Measurements from ENCODE around the gene GDPD5. TPM values are rescaled to one million over a fixed set of nuclear protein-coding genes. Genes with fewer than 3 reads are reported as not detected.

Gene GDPD5
- polyA plus RNA-seq, 2 of the 4 experiments (the other 2 are of a cell fraction) = 3.9 to 5.9 TPM

- H3K4me3 ChIP-seq = no peak overlapping the region
- no peak overlapping the region for H3K27ac ChIP-seq
- no peak for DNase-seq (ENCODE audit: low read depth in 1 of 2, low spot score in 1 of 2)
- peaks cover 14% of the 10 kb centered on the region; the same call in 1 of the 3 replicates for H3K4me1 ChIP-seq
- ChIA-PET POLR2A (no interaction called here), CTCF (interaction anchor here (1.0 to 5.3 kb wide), 4 partner anchors 12 to 69 kb away, joined by 3 to 50 read pairs (median 3); no protein-coding TSS in a partner anchor)
- 89% methylated on average over 13 of the region's 14 CpGs for WGBS (ENCODE audit: missing lambda C conversion rate)
- peak in 1 of 2 experiments; percentile 30; a peak in 3 of 6 replicates for ATAC-seq
- TF ChIP-seq, protein P1, sequence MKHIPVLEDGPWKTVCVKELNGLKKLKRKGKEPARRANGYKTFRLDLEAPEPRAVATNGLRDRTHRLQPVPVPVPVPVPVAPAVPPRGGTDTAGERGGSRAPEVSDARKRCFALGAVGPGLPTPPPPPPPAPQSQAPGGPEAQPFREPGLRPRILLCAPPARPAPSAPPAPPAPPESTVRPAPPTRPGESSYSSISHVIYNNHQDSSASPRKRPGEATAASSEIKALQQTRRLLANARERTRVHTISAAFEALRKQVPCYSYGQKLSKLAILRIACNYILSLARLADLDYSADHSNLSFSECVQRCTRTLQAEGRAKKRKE (CRISPR knock-in tag; IDR thresholded peaks at IDR 0.05; ENCODE audit: low read depth) = no peak
- TF ChIP-seq CHD2 (IDR thresholded peaks at IDR 0.05; ENCODE audit: low read length, partially characterized antibody) = no peak
- no peak for TF ChIP-seq ZC3H11A (IDR thresholded peaks at IDR 0.05)
- H3K9me3 ChIP-seq = no peaks in the 10 kb centered on the region
- FAIRE-seq = no peak
- no peak overlapping the region for H3K4me2 ChIP-seq
Measured at GRCh38 chr11:75456596-75457183, 69.1 kb downstream of the GDPD5 start.

DNA sequence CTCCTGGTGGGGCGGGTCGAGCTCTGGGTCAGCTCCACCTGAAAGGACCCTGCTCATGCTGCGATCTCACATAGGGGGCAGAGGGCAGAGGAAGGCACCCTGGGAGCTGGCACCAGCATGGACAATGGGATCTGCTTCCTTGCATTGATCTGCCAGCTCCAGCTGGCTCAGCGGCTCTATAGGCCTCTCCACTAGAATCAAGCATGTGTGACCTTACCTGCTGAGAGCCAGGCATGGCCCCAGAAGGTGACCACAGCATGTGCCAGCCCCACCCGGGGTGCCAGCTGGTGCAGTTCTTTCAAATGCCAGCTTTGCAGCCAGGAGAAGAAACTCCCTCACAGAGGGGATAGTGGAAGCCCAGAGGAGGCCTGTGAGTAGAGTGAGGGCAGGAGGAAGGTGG is 70.8 kb downstream of the GDPD5 start:
- Histone ChIP-seq H3K4me3 (no peak overlapping the region), H3K9me3 (no peaks in the 10 kb centered on the region), H3K4me2 (no peak overlapping the region), H3K4me1 (peaks cover 14% of the 10 kb centered on the region; the same call in 1 of the 3 replicates), H3K27ac (no peak overlapping the region)
- DNase-seq (ENCODE audit: low read depth in 1 of 2, low spot score in 1 of 2) (no peak), ATAC-seq (no peak), FAIRE-seq (no peak)
- ChIA-PET POLR2A (no interaction called here), CTCF (interaction anchor here (0.6 to 5.3 kb wide), 15 partner anchors 8 to 78 kb away, joined by 3 to 50 read pairs (median 4); partner anchors contain the start of genes GDPD5 and KLHL35)
- TF ChIP-seq SMC3 (IDR thresholded peaks at IDR 0.05) = no peak
- TF ChIP-seq EP300 (IDR thresholded peaks at IDR 0.05) = no peak
- TF ChIP-seq KDM1A (IDR thresholded peaks at IDR 0.05; ENCODE audit: low read depth) = no peak
- no peak for TF ChIP-seq CBX8 (IDR thresholded peaks at IDR 0.05)
- TF ChIP-seq EHMT2 (IDR thresholded peaks at IDR 0.05; ENCODE audit: low read depth) = no peak
- no peak for TF ChIP-seq JUNB (IDR thresholded peaks at IDR 0.05)
- TF ChIP-seq HEYL (CRISPR knock-in tag; IDR thresholded peaks at IDR 0.05) = no peak
- no peak for TF ChIP-seq TP53 (CRISPR knock-in tag; IDR thresholded peaks at IDR 0.05)
- TF ChIP-seq ESRRA (IDR thresholded peaks at IDR 0.05; ENCODE audit: borderline replicate concordance, low read length) = no peak
- TF ChIP-seq, protein P2, sequence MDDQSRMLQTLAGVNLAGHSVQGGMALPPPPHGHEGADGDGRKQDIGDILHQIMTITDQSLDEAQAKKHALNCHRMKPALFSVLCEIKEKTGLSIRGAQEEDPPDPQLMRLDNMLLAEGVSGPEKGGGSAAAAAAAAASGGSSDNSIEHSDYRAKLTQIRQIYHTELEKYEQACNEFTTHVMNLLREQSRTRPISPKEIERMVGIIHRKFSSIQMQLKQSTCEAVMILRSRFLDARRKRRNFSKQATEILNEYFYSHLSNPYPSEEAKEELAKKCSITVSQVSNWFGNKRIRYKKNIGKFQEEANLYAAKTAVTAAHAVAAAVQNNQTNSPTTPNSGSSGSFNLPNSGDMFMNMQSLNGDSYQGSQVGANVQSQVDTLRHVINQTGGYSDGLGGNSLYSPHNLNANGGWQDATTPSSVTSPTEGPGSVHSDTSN (IDR thresholded peaks at IDR 0.05) = no peak
- TF ChIP-seq CHD2 (IDR thresholded peaks at IDR 0.05; ENCODE audit: low read length, partially characterized antibody) = no peak
- TF ChIP-seq POLR2A (IDR thresholded peaks at IDR 0.05; ENCODE audit: low read length) = no peak
- no peak for TF ChIP-seq MAZ (IDR thresholded peaks at IDR 0.05; ENCODE audit: borderline replicate concordance, low read depth, low read length)
- TF ChIP-seq HOXA7 (CRISPR knock-in tag; IDR thresholded peaks at IDR 0.05) = no peak
- TF ChIP-seq FOSB (CRISPR knock-in tag; IDR thresholded peaks at IDR 0.05) = no peak
- TF ChIP-seq, protein P1 (CRISPR knock-in tag; IDR thresholded peaks at IDR 0.05; ENCODE audit: low read depth) = no peak
- TF ChIP-seq HDAC2 (IDR thresholded peaks at IDR 0.05) = no peak
- TF ChIP-seq SREBF2 (IDR thresholded peaks at IDR 0.05) = no peak
- WGBS (ENCODE audit: missing lambda C conversion rate) = 66% methylated on average over 5 of the region's 5 CpGs

DNA sequence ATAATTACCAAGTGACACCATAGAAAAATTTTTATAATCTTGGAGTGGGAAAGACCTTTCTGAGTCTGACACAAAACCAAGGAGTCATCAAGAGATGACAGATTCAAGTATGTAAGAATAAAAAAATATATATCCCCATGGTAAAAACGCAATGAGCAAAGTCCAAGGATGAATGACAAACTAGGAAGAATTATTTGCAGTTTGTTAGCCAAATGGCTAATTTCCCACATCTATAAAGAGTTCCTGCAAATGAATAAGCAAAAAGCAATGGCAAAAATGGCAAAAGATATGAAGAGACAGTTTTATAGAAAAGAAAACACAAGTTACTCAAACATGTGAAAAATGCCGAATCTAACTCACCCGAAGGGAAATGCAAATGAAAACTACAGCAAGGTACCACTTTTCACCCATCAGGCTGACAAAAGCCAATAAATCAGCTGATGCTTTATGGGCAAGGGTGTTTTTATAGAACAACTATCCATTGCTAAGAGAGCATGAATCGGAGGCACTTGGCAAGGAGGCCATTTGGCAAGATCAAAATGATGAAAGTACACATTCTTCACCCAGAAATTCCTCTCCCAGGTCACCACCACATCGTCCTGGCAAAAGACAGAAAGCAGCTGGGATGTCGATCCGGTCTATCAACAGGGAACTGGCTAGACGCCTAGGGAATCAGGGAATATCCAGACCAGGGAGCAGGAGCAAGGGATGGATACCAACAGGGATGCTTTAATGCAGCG is 71.7 kb downstream of the GDPD5 start:
- ATAC-seq (no peak), FAIRE-seq (no peak), DNase-seq (ENCODE audit: low read depth in 1 of 2, low spot score in 1 of 2) (no peak)
- Histone ChIP-seq H3K4me2 (peak overlapping the region; percentile 10; the same call in 2 of the 3 replicates), H3K27ac (no peak overlapping the region), H3K9me3 (no peaks in the 10 kb centered on the region), H3K4me3 (no peak overlapping the region), H3K4me1 (peaks cover 14% of the 10 kb centered on the region; the same call in 1 of the 3 replicates)
- TF ChIP-seq ZFP36 (IDR thresholded peaks at IDR 0.05; ENCODE audit: borderline replicate concordance, partially characterized antibody) = no peak
- WGBS (ENCODE audit: missing lambda C conversion rate) = 65% methylated on average over 9 of the region's 9 CpGs
- CTCF ChIA-PET = interaction anchor here (0.6 to 5.3 kb wide), 12 partner anchors 9 to 79 kb away, joined by 3 to 50 read pairs (median 4); partner anchors contain the start of gene GDPD5
- POLR2A ChIA-PET = no interaction called here
